ENCODE data around the gene PPIG. TPM values are rescaled to one million over a fixed set of nuclear protein-coding genes. Genes with fewer than 3 reads are reported as not detected.
"Not testable (repeated sequence)": the region's sequence is repeated elsewhere in the genome, so short reads cannot be mapped to it uniquely, and the experiment has no call there.

Gene PPIG
- total and polyA plus RNA-seq, 12 donors: 15.4 to 111 (median 47.9) TPM

GRCh38 chr2:169546756-169547155, 37.4 kb upstream of the PPIG start:
- peaks cover 0 to 2% of the 10 kb centered on the region in 2 donors for H3K36me3 ChIP-seq (replicated peaks in 1 of 2)

GRCh38 chr2:169561364-169561763, 22.8 kb upstream of the PPIG start:
- intact Hi-C loops (cut with DNase I): no loop called here
- Histone ChIP-seq H3K9me3 (replicated peaks in 1 of 3) (no peaks in the 10 kb centered on the region), H3K27ac (no peak overlapping the region), H3K4me1 (replicated peaks in 1 of 2) (no peaks in the 10 kb centered on the region), H3K36me3 (replicated peaks in 1 of 2) (no peaks in the 10 kb centered on the region), H3K4me3 (no peak overlapping the region), H3K27me3 (no peaks in the 10 kb centered on the region)
- 98 to 100% (median 100%) methylated on average over 1 of the region's 1 CpG for WGBS, 4 donors
- TF ChIP-seq CTCF (IDR thresholded peaks at IDR 0.05) (no peak), POLR2A (IDR thresholded peaks at IDR 0.05) (no peak)
- no peak for DNase-seq

More at GRCh38 chr2:169546756-169547155, 37.4 kb upstream of the PPIG start:
- Histone ChIP-seq H3K27me3 (no peaks in the 10 kb centered on the region), H3K9me3 (replicated peaks in 1 of 3) (no peaks in the 10 kb centered on the region), H3K4me1 (replicated peaks in 1 of 2) (no peaks in the 10 kb centered on the region), H3K27ac (no peak overlapping the region), H3K4me3 (no peak overlapping the region)
- no peak for DNase-seq
- 94 to 99% (median 95%) methylated on average over 2 of the region's 2 CpGs for WGBS, 4 donors
- no peak for TF ChIP-seq CTCF (IDR thresholded peaks at IDR 0.05)
- TF ChIP-seq POLR2A (IDR thresholded peaks at IDR 0.05): no peak
- intact Hi-C loops (cut with DNase I): no loop called here

- H3K36me3 ChIP-seq (replicated peaks in 1 of 2): not testable (repeated sequence)
Observed at GRCh38 chr2:169562084-169562483, 22.1 kb upstream of the PPIG start.

GRCh38 chr2:169562519-169562918, 21.6 kb upstream of the PPIG start:
- H3K4me3 ChIP-seq: no peak overlapping the region
- no peak overlapping the region for H3K27ac ChIP-seq
- intact Hi-C loops (cut with DNase I): no loop called here
- no peaks in the 10 kb centered on the region for H3K36me3 ChIP-seq (replicated peaks in 1 of 2)
- no peaks in the 10 kb centered on the region for H3K9me3 ChIP-seq (replicated peaks in 1 of 3)
- TF ChIP-seq POLR2A (IDR thresholded peaks at IDR 0.05) (no peak), CTCF (IDR thresholded peaks at IDR 0.05) (no peak)
- H3K27me3 ChIP-seq: no peaks in the 10 kb centered on the region
- H3K4me1 ChIP-seq (replicated peaks in 1 of 2): no peaks in the 10 kb centered on the region
- no peak for DNase-seq
- WGBS, 4 donors: 95 to 100% (median 98%) methylated on average over 2 of the region's 2 CpGs

More at GRCh38 chr2:169562084-169562483, 22.1 kb upstream of the PPIG start:
- H3K27ac ChIP-seq; H3K27me3 ChIP-seq; H3K4me3 ChIP-seq; DNase-seq; H3K4me1 ChIP-seq (replicated peaks in 1 of 2); H3K9me3 ChIP-seq (replicated peaks in 1 of 3); intact Hi-C loops (cut with DNase I): not testable (repeated sequence)
- 92 to 100% (median 97%) methylated on average over 5 of the region's 5 CpGs for WGBS, 4 donors

- intact Hi-C loops (cut with DNase I): no loop called here
Observed at GRCh38 chr2:169565686-169566085, 18.5 kb upstream of the PPIG start.

More at GRCh38 chr2:169565686-169566085, 18.5 kb upstream of the PPIG start:
- H3K9me3 ChIP-seq (replicated peaks in 1 of 3): no peaks in the 10 kb centered on the region
- no peak for DNase-seq
- TF ChIP-seq POLR2A (IDR thresholded peaks at IDR 0.05) (no peak), CTCF (IDR thresholded peaks at IDR 0.05) (no peak)
- 52 to 97% (median 96%) methylated on average over 1 of the region's 1 CpG for WGBS, 4 donors
- H3K4me1 ChIP-seq (replicated peaks in 1 of 2): no peaks in the 10 kb centered on the region
- H3K27ac ChIP-seq: no peak overlapping the region
- H3K36me3 ChIP-seq (replicated peaks in 1 of 2): no peaks in the 10 kb centered on the region
- no peak overlapping the region for H3K4me3 ChIP-seq
- no peaks in the 10 kb centered on the region for H3K27me3 ChIP-seq

Measured in adrenal gland (tissue), 12 donors.